ENCODE data around the gene CSNK2A2.

Gene CSNK2A2

GRCh38 chr16:58127033-58127556 is 70.8 kb downstream of the CSNK2A2 start:
- peak overlapping the region; percentile 66 for H3K27ac ChIP-seq (ENCODE audit: low read depth, low read length)
- no peaks in the 10 kb centered on the region for H3K27me3 ChIP-seq (ENCODE audit: control insufficient read depth in 5 of 5, insufficient read depth in 4 of 5, low read length in 5 of 5)
- peak overlapping the region; percentile 89 to 99 (median 93) for H3K4me3 ChIP-seq (ENCODE audit: low read depth in 1 of 5, low read length in 5 of 5)
- no peaks in the 10 kb centered on the region for H3K36me3 ChIP-seq (ENCODE audit: control insufficient read depth in 5 of 5, insufficient read depth in 5 of 5, low read length in 5 of 5)
- peaks cover 0 to 2% (median 0%) of the 10 kb centered on the region in 5 donors for H3K9me3 ChIP-seq (ENCODE audit: control insufficient read depth in 5 of 5, low read length in 5 of 5)
- H3K4me1 ChIP-seq (ENCODE audit: control insufficient read depth in 5 of 5, insufficient read depth in 5 of 5, low read length in 5 of 5), result peaks cover 2 to 52% (median 46%) of the 10 kb centered on the region in 5 donors
- H3K9ac ChIP-seq (ENCODE audit: low read length in 5 of 5), result peak overlapping the region; percentile 8 to 83 (median 57)

GRCh38 chr16:58126451-58126961 is 71.4 kb downstream of the CSNK2A2 start:
- H3K4me3 ChIP-seq (ENCODE audit: low read depth in 1 of 5, low read length in 5 of 5), result peak overlapping the region; percentile 17 to 96 (median 89)
- peaks cover 0 to 2% (median 0%) of the 10 kb centered on the region in 5 donors for H3K9me3 ChIP-seq (ENCODE audit: control insufficient read depth in 5 of 5, low read length in 5 of 5)
- H3K27me3 ChIP-seq (ENCODE audit: control insufficient read depth in 5 of 5, insufficient read depth in 4 of 5, low read length in 5 of 5), result no peaks in the 10 kb centered on the region
- H3K27ac ChIP-seq (ENCODE audit: low read depth, low read length), result peak overlapping the region; percentile 66
- H3K9ac ChIP-seq (ENCODE audit: low read length in 5 of 5), result peak overlapping the region in 4 of 5 donors; percentile 31 to 83 (median 40)
- no peaks in the 10 kb centered on the region for H3K36me3 ChIP-seq (ENCODE audit: control insufficient read depth in 5 of 5, insufficient read depth in 5 of 5, low read length in 5 of 5)
- peaks cover 2 to 58% (median 52%) of the 10 kb centered on the region in 5 donors for H3K4me1 ChIP-seq (ENCODE audit: control insufficient read depth in 5 of 5, insufficient read depth in 5 of 5, low read length in 5 of 5)

- Histone ChIP-seq H3K27ac (ENCODE audit: low read depth, low read length) (peak overlapping the region; percentile 66), H3K27me3 (ENCODE audit: control insufficient read depth in 5 of 5, insufficient read depth in 4 of 5, low read length in 5 of 5) (no peaks in the 10 kb centered on the region)
Observed at GRCh38 chr16:58125781-58126335, 72.0 kb downstream of the CSNK2A2 start.

GRCh38 chr16:58125041-58125440 is 72.9 kb downstream of the CSNK2A2 start:
- Histone ChIP-seq H3K4me1 (ENCODE audit: control insufficient read depth in 5 of 5, insufficient read depth in 5 of 5, low read length in 5 of 5) (peaks cover 5 to 72% (median 67%) of the 10 kb centered on the region in 5 donors), H3K36me3 (ENCODE audit: control insufficient read depth in 5 of 5, insufficient read depth in 5 of 5, low read length in 5 of 5) (no peaks in the 10 kb centered on the region), H3K27me3 (ENCODE audit: control insufficient read depth in 5 of 5, insufficient read depth in 4 of 5, low read length in 5 of 5) (no peaks in the 10 kb centered on the region), H3K9me3 (ENCODE audit: control insufficient read depth in 5 of 5, low read length in 5 of 5) (no peaks in the 10 kb centered on the region), H3K9ac (ENCODE audit: low read length in 5 of 5) (no peak overlapping the region), H3K4me3 (ENCODE audit: low read depth in 1 of 5, low read length in 5 of 5) (no peak overlapping the region), H3K27ac (ENCODE audit: low read depth, low read length) (no peak overlapping the region)

More at GRCh38 chr16:58125781-58126335, 72.0 kb downstream of the CSNK2A2 start:
- peaks cover 0 to 2% (median 0%) of the 10 kb centered on the region in 5 donors for H3K9me3 ChIP-seq (ENCODE audit: control insufficient read depth in 5 of 5, low read length in 5 of 5)
- peak overlapping the region in 1 of 5 donors; percentile 83 for H3K9ac ChIP-seq (ENCODE audit: low read length in 5 of 5)
- no peaks in the 10 kb centered on the region for H3K36me3 ChIP-seq (ENCODE audit: control insufficient read depth in 5 of 5, insufficient read depth in 5 of 5, low read length in 5 of 5)
- H3K4me3 ChIP-seq (ENCODE audit: low read depth in 1 of 5, low read length in 5 of 5), result peak overlapping the region in 3 of 5 donors; percentile 30 to 89 (median 47)
- H3K4me1 ChIP-seq (ENCODE audit: control insufficient read depth in 5 of 5, insufficient read depth in 5 of 5, low read length in 5 of 5), result peaks cover 2 to 64% (median 58%) of the 10 kb centered on the region in 5 donors

- H3K36me3 ChIP-seq (ENCODE audit: control insufficient read depth in 5 of 5, insufficient read depth in 5 of 5, low read length in 5 of 5), result no peaks in the 10 kb centered on the region
- no peak overlapping the region for H3K9ac ChIP-seq (ENCODE audit: low read length in 5 of 5)
- H3K27me3 ChIP-seq (ENCODE audit: control insufficient read depth in 5 of 5, insufficient read depth in 4 of 5, low read length in 5 of 5), result no peaks in the 10 kb centered on the region
- no peak overlapping the region for H3K4me3 ChIP-seq (ENCODE audit: low read depth in 1 of 5, low read length in 5 of 5)
- peaks cover 5 to 74% (median 70%) of the 10 kb centered on the region in 5 donors for H3K4me1 ChIP-seq (ENCODE audit: control insufficient read depth in 5 of 5, insufficient read depth in 5 of 5, low read length in 5 of 5)
- no peaks in the 10 kb centered on the region for H3K9me3 ChIP-seq (ENCODE audit: control insufficient read depth in 5 of 5, low read length in 5 of 5)
- peak overlapping the region; percentile 52 for H3K27ac ChIP-seq (ENCODE audit: low read depth, low read length)
Observed at GRCh38 chr16:58124601-58124915, 73.3 kb downstream of the CSNK2A2 start.

GRCh38 chr16:58123896-58124600 is 73.9 kb downstream of the CSNK2A2 start:
- Histone ChIP-seq H3K36me3 (ENCODE audit: control insufficient read depth in 5 of 5, insufficient read depth in 5 of 5, low read length in 5 of 5) (no peaks in the 10 kb centered on the region), H3K4me3 (ENCODE audit: low read depth in 1 of 5, low read length in 5 of 5) (no peak overlapping the region), H3K27me3 (ENCODE audit: control insufficient read depth in 5 of 5, insufficient read depth in 4 of 5, low read length in 5 of 5) (no peaks in the 10 kb centered on the region), H3K9me3 (ENCODE audit: control insufficient read depth in 5 of 5, low read length in 5 of 5) (no peaks in the 10 kb centered on the region), H3K9ac (ENCODE audit: low read length in 5 of 5) (peak overlapping the region in 2 of 5 donors; percentile 2 to 28), H3K4me1 (ENCODE audit: control insufficient read depth in 5 of 5, insufficient read depth in 5 of 5, low read length in 5 of 5) (peaks cover 5 to 80% (median 74%) of the 10 kb centered on the region in 5 donors), H3K27ac (ENCODE audit: low read depth, low read length) (peak overlapping the region; percentile 52)

GRCh38 chr16:58121132-58121531 is 76.8 kb downstream of the CSNK2A2 start:
- Histone ChIP-seq H3K4me3 (ENCODE audit: low read depth in 1 of 5, low read length in 5 of 5) (peak overlapping the region in 1 of 5 donors; percentile 35), H3K36me3 (ENCODE audit: control insufficient read depth in 5 of 5, insufficient read depth in 5 of 5, low read length in 5 of 5) (peaks cover 0 to 7% (median 6%) of the 10 kb centered on the region in 5 donors), H3K27me3 (ENCODE audit: control insufficient read depth in 5 of 5, insufficient read depth in 4 of 5, low read length in 5 of 5) (no peaks in the 10 kb centered on the region), H3K9me3 (ENCODE audit: control insufficient read depth in 5 of 5, low read length in 5 of 5) (no peaks in the 10 kb centered on the region), H3K4me1 (ENCODE audit: control insufficient read depth in 5 of 5, insufficient read depth in 5 of 5, low read length in 5 of 5) (peaks cover 3 to 64% (median 55%) of the 10 kb centered on the region in 5 donors), H3K27ac (ENCODE audit: low read depth, low read length) (peak overlapping the region; percentile 89), H3K9ac (ENCODE audit: low read length in 5 of 5) (peak overlapping the region in 3 of 5 donors; percentile 1 to 66 (median 34))

GRCh38 chr16:58120234-58120633 is 77.7 kb downstream of the CSNK2A2 start:
- no peaks in the 10 kb centered on the region for H3K27me3 ChIP-seq (ENCODE audit: control insufficient read depth in 5 of 5, insufficient read depth in 4 of 5, low read length in 5 of 5)
- H3K36me3 ChIP-seq (ENCODE audit: control insufficient read depth in 5 of 5, insufficient read depth in 5 of 5, low read length in 5 of 5), result peaks cover 7 to 15% (median 14%) of the 10 kb centered on the region in 5 donors
- peak overlapping the region; percentile 89 for H3K27ac ChIP-seq (ENCODE audit: low read depth, low read length)
- H3K4me1 ChIP-seq (ENCODE audit: control insufficient read depth in 5 of 5, insufficient read depth in 5 of 5, low read length in 5 of 5), result peaks cover 7 to 61% (median 53%) of the 10 kb centered on the region in 5 donors
- peak overlapping the region in 3 of 5 donors; percentile 1 to 66 (median 38) for H3K9ac ChIP-seq (ENCODE audit: low read length in 5 of 5)
- H3K4me3 ChIP-seq (ENCODE audit: low read depth in 1 of 5, low read length in 5 of 5), result no peak overlapping the region
- no peaks in the 10 kb centered on the region for H3K9me3 ChIP-seq (ENCODE audit: control insufficient read depth in 5 of 5, low read length in 5 of 5)

GRCh38 chr16:58119509-58119845 is 78.4 kb downstream of the CSNK2A2 start:
- Histone ChIP-seq H3K9ac (ENCODE audit: low read length in 5 of 5) (peak overlapping the region in 1 of 5 donors; percentile 30), H3K36me3 (ENCODE audit: control insufficient read depth in 5 of 5, insufficient read depth in 5 of 5, low read length in 5 of 5) (peaks cover 8 to 23% (median 21%) of the 10 kb centered on the region in 5 donors), H3K4me3 (ENCODE audit: low read depth in 1 of 5, low read length in 5 of 5) (no peak overlapping the region), H3K4me1 (ENCODE audit: control insufficient read depth in 5 of 5, insufficient read depth in 5 of 5, low read length in 5 of 5) (peaks cover 11 to 68% (median 55%) of the 10 kb centered on the region in 5 donors), H3K27me3 (ENCODE audit: control insufficient read depth in 5 of 5, insufficient read depth in 4 of 5, low read length in 5 of 5) (no peaks in the 10 kb centered on the region), H3K9me3 (ENCODE audit: control insufficient read depth in 5 of 5, low read length in 5 of 5) (no peaks in the 10 kb centered on the region), H3K27ac (ENCODE audit: low read depth, low read length) (peak overlapping the region; percentile 89)
